ENCODE results near the gene WDR54. TPM values are rescaled to one million over a fixed set of nuclear protein-coding genes. Genes with fewer than 3 reads are reported as not detected.
"Not testable (repeated sequence)": the region's sequence is repeated elsewhere in the genome, so short reads cannot be mapped to it uniquely, and the experiment has no call there.

The WDR54 gene
- total RNA-seq, 3 donors from 2014 or later: 29.1 to 32.1 (median 31.3) TPM

DNA sequence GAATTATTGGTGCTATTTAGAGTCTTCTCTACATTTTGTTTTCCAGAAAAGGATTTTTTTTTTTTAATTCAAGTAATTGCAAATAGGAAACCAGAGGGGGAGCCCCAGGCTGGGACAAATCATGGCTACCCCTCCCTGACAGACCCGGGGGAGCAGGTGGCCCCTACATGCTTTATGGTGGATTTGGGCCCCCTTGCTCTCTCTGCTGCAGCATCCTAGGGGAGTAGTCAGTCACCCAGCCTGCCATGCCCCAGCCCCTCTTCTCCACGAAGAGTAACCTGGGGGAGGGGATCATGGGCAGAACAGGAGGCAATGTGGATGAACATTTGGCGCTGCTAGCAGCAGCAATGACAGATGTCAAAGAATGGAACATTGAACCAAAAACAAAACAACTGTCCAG, 4.8 kb upstream of the WDR54 start:
- no peak for ATAC-seq
- H3K36me3 Mint-ChIP-seq (ENCODE audit: insufficient read depth): no peaks in the 10 kb centered on the region
- H3K4me1 Mint-ChIP-seq (ENCODE audit: low read depth): peaks cover 31% of the 10 kb centered on the region
- no peak for DNase-seq
- peaks cover 11% of the 10 kb centered on the region for H3K27me3 Mint-ChIP-seq (ENCODE audit: low read depth)
- H3K4me3 Mint-ChIP-seq: no peak overlapping the region
- no peaks in the 10 kb centered on the region for H3K9me3 Mint-ChIP-seq

DNA sequence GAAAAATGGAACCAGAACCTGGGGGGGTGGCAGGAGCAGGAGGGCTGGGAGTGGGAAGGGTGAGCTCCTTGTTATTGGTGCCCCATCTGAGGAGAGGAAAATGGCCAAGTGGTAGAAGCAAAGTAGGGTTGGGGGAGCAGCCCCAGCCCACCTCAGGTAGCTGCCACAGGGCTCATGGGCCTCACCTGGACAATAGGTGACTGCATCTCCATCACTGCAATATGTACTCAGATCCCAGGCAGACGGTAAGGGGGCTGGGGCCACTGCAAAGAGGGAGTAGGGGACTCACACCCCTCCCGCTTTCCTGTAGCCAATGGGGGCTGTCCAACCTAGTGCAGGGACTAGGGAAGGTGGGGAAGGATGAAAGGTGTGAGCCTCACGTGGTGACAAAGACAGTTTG, 4.3 kb upstream of the WDR54 start:
- Mint-ChIP-seq H3K4me3 (no peak overlapping the region), H3K9me3 (no peaks in the 10 kb centered on the region), H3K4me1 (ENCODE audit: low read depth) (peaks cover 35% of the 10 kb centered on the region), H3K27me3 (ENCODE audit: low read depth) (peaks cover 11% of the 10 kb centered on the region), H3K36me3 (ENCODE audit: insufficient read depth) (no peaks in the 10 kb centered on the region)
- ATAC-seq (no peak), DNase-seq (no peak)

DNA sequence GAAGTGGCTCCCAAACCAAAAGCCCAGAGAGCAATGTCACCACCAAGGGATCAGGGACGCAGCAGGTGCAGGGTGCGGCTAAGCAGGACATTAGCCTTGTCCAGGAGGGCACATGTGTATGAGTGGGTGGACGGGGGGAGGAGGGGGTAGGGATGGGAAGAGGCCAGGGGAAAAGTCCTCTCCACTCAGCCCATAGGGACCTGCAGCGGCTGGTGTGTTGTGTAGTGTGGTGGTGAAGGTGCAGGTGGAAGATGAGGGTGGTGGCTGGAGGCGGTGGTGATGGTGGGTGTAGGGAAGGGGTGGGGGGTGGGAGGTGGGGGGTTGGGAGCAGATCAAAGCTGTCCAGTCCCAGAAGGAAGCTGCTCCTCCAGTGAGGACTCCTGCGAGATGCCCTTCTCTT, 3.8 kb upstream of the WDR54 start:
- peaks cover 41% of the 10 kb centered on the region for H3K4me1 Mint-ChIP-seq (ENCODE audit: low read depth)

DNA sequence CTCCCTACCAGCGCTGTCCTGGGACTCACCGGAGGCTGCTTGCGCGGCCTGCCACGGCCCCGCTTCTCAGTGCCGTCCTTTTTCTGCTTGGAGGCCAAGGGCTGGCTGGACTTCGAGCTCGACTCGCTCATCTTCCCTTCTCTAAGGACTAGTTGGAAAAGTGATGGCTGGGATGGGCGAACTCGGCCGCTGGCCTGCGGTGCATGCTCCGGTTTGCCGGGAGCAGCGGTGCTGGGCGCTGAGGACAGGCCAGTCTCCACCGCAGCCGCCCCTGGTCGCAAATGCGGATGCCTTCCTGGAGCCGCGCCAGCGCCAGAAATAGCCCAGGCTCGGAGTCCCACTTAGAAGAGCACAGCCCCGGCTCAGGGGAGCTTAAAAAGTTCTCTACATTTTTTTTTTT, 3.2 kb upstream of the WDR54 start:
- no peaks in the 10 kb centered on the region for H3K9me3 Mint-ChIP-seq
- no peak for ATAC-seq
- DNase-seq: no peak
- H3K4me3 Mint-ChIP-seq: no peak overlapping the region
- H3K4me1 Mint-ChIP-seq (ENCODE audit: low read depth): peaks cover 43% of the 10 kb centered on the region
- no peaks in the 10 kb centered on the region for H3K36me3 Mint-ChIP-seq (ENCODE audit: insufficient read depth)
- H3K27me3 Mint-ChIP-seq (ENCODE audit: low read depth): peaks cover 7% of the 10 kb centered on the region

More for the DNA sequence above, 3.8 kb upstream of the WDR54 start:
- no peak for DNase-seq
- Mint-ChIP-seq H3K4me3 (no peak overlapping the region), H3K36me3 (ENCODE audit: insufficient read depth) (no peaks in the 10 kb centered on the region), H3K27me3 (ENCODE audit: low read depth) (peaks cover 9% of the 10 kb centered on the region), H3K9me3 (no peaks in the 10 kb centered on the region)
- no peak for ATAC-seq

DNA sequence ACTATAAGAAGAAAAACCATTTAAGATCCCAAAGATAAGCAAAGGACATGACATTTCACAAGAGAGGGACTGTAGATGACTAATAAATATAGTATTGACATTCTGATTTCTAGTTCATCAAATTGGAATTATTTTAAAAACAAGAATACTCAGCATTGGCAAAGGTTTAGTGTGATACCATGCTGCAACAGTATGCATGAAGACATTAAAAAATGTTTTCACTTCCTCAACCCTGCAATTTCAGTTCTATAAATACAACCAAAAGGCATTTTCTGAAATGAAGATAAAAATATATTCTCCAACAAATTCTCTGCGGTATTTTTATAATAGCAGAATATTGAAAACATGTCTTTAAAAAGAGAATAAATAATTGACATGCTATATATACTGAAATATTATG, 2.2 kb upstream of the WDR54 start:
- H3K27me3 Mint-ChIP-seq (ENCODE audit: low read depth): peaks cover 2% of the 10 kb centered on the region
- H3K36me3 Mint-ChIP-seq (ENCODE audit: insufficient read depth): no peaks in the 10 kb centered on the region
- no peaks in the 10 kb centered on the region for H3K9me3 Mint-ChIP-seq
- ATAC-seq (no peak), DNase-seq (no peak)
- H3K4me3 Mint-ChIP-seq: no peak overlapping the region
- H3K4me1 Mint-ChIP-seq (ENCODE audit: low read depth): peaks cover 38% of the 10 kb centered on the region

DNA sequence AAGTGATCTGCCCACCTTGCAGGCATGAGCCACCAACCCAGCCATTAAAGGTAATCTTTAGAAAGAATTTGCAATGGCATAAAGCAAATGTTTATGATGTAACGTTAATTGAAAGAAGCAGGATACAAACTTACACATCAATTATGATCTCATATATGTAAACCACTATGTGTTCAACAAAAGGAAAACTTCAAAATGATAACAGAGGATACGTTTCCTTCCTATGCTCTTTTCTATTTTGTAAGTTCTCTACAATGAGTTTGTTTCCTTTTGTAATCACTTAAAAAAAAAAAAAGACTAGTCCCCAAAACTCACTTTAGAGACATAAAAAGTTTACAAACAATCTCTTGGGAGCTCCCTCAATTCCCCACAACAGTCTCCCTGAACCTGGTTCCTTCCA, 1.5 kb upstream of the WDR54 start:
- H3K9me3 Mint-ChIP-seq: no peaks in the 10 kb centered on the region
- peak overlapping the region; percentile 33 for H3K4me3 Mint-ChIP-seq
- H3K27me3 Mint-ChIP-seq (ENCODE audit: low read depth): no peaks in the 10 kb centered on the region
- H3K4me1 Mint-ChIP-seq (ENCODE audit: low read depth): peaks cover 36% of the 10 kb centered on the region
- DNase-seq (no peak), ATAC-seq (no peak)
- peaks cover 2% of the 10 kb centered on the region for H3K36me3 Mint-ChIP-seq (ENCODE audit: insufficient read depth)

DNA sequence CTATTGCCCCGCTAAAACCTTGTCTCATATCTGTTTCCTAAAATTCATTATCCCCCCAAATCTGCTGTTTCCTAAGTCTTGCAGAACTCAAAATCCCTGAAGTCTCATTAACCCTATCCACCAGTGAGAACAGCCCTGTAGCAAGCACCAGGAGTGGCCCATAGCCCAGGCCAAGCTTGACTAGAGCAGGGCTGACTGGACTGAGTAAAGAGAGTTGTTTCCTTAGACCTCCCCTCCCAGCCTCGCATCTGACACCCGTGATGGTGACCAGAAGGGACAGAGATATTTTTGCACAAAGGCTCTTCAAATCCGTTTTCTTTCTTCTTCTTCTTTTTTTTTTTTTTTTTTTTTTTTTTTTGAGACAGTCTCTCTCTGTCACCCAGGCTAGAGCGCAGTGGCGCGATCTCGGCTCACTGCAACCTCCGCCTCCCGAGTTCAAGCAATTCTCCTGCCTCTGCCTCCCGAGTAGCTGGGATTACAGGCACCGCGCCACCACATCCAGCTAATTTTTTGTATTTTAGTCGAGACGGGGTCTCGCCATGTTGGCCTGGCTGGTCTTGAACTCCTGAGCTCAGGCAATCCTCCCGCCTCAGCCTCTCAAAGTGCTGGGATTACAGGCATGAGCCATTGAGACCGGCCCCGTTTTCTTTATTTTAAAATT, 957 bp upstream of the WDR54 start:
- not testable (repeated sequence) for H3K36me3 Mint-ChIP-seq (ENCODE audit: insufficient read depth); H3K9me3 Mint-ChIP-seq; ATAC-seq; DNase-seq; H3K27me3 Mint-ChIP-seq (ENCODE audit: low read depth)
- peaks cover 33% of the 10 kb centered on the region for H3K4me1 Mint-ChIP-seq (ENCODE audit: low read depth)
- peak overlapping the region; percentile 91 for H3K4me3 Mint-ChIP-seq

DNA sequence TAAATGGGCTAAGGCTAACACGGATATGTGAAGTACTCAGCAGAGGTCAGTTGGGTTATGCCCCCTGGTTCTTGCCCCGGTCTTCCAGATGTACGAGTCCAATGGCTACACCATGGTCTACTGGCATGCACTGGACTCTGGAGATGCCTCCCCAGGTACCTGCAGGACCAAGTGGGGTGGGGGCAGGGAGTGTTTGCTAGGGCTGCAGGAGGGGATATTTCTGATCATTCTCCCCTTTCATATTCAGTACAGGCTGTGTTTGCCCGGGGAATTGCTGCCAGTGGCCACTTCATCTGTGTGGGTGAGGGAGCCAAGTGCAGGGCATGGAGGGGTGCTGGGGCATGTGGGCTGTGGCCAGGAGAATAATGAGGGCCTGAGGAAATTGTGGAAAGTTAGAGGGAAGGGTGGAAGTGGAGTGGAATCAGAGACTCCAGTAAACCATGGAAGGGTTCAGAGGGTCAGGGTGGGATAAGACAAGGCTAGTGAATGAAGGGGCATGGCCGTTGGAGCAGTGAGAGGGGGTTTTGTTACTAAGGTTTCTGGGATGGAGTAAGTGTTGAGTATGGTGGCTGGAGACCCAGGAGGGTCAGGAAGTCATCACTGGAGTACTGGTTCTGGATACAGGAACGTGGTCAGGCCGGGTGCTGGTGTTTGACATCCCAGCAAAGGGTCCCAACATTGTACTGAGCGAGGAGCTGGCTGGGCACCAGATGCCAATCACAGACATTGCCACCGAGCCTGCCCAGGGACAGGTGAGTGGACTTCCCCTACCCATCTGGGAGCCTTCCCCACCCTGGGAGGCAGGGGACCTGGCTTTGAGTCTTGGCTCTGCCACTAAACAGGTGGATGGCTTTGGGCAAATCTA, 1.9 kb downstream of the WDR54 start:
- H3K27me3 Mint-ChIP-seq (ENCODE audit: low read depth): no peaks in the 10 kb centered on the region
- no peak for ATAC-seq
- no peaks in the 10 kb centered on the region for H3K9me3 Mint-ChIP-seq
- peaks cover 6% of the 10 kb centered on the region for H3K36me3 Mint-ChIP-seq (ENCODE audit: insufficient read depth)
- H3K4me1 Mint-ChIP-seq (ENCODE audit: low read depth): peaks cover 26% of the 10 kb centered on the region
- no peak for DNase-seq
- peak overlapping the region; percentile 91 for H3K4me3 Mint-ChIP-seq

DNA sequence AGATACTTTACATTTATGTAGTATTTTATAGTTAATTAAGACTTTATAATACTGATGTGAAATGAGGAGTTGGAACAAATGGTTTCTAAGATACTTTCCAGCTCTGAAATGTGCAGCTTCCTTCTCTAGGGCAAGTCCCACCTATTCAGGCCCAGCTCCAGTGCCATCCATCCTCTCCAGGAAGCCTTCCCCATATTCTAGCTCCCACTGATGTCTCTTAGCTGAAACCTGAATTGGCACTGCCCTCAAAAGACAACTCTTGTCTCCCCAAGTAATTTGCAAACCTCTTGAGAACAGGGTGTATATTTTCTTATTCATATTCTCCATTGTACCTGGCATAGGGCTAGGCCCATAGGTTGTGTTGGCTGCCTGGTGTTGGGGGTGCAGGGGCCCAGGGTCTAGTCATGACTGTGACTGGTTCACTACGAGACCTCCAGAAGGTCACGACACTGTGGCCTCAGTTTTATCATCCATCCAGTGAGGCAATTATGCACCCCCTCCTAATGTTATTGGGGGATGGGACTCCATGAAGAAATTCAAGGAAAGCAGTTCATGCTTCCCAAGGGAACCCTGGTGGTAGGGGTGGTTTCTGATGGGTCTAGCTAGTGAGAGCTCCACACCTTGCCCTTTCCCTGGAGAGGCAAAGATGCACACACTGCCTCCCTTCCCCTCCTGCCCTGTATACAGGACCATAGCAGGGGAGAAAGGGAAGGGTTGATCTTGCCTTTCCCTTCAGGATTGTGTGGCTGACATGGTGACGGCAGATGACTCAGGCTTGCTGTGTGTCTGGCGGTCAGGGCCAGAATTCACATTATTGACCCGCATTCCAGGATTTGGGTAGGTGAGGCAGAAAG, 2.8 kb downstream of the WDR54 start:
- Mint-ChIP-seq H3K4me1 (ENCODE audit: low read depth) (peaks cover 26% of the 10 kb centered on the region), H3K4me3 (no peak overlapping the region), H3K9me3 (no peaks in the 10 kb centered on the region), H3K36me3 (ENCODE audit: insufficient read depth) (peaks cover 6% of the 10 kb centered on the region), H3K27me3 (ENCODE audit: low read depth) (no peaks in the 10 kb centered on the region)
- ATAC-seq: no peak
- no peak for DNase-seq

DNA sequence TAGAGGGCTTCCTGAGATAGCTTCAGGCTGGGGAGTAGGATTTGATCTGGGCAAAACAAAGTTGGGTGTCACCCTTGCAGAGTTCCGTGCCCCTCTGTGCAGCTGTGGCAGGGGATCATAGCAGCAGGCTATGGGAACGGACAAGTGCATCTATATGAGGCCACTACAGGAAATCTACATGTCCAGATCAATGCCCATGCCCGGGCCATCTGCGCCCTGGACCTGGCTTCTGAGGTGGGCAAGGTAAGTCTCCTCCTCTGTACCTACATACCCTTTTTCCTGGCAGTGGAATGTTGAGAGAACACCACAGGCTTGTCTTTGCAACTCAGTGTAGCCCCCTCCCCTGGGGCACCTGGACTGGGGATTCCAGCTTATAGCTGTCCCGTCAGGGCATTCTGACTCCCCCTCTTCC, 3.5 kb downstream of the WDR54 start:
- ATAC-seq (no peak), DNase-seq (no peak)
- H3K4me3 Mint-ChIP-seq: no peak overlapping the region
- peaks cover 6% of the 10 kb centered on the region for H3K36me3 Mint-ChIP-seq (ENCODE audit: insufficient read depth)
- H3K4me1 Mint-ChIP-seq (ENCODE audit: low read depth): peaks cover 24% of the 10 kb centered on the region
- no peaks in the 10 kb centered on the region for H3K9me3 Mint-ChIP-seq
- H3K27me3 Mint-ChIP-seq (ENCODE audit: low read depth): no peaks in the 10 kb centered on the region

DNA sequence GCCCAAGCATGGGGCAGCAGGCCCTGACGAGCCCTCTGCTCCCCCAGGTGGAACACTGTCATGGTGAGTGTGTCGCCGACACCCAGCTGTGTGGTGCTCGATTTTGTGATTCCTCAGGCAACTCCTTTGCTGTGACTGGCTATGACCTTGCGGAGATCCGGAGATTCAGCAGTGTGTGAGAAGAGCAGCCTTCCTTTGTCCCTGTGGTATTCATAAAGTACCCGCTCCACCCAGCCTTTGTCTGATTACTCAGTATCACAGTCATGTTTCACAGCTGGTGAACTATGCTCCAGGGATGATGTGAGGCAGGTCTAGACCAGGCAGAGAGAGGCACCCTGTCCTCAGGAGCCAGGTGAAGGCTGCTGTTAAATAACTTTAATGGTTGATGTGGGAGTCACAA, 4.0 kb downstream of the WDR54 start:
- H3K9me3 Mint-ChIP-seq: no peaks in the 10 kb centered on the region
- no peak overlapping the region for H3K4me3 Mint-ChIP-seq
- no peaks in the 10 kb centered on the region for H3K27me3 Mint-ChIP-seq (ENCODE audit: low read depth)
- ATAC-seq: no peak
- peaks cover 6% of the 10 kb centered on the region for H3K36me3 Mint-ChIP-seq (ENCODE audit: insufficient read depth)
- peaks cover 19% of the 10 kb centered on the region for H3K4me1 Mint-ChIP-seq (ENCODE audit: low read depth)
- DNase-seq: no peak

DNA sequence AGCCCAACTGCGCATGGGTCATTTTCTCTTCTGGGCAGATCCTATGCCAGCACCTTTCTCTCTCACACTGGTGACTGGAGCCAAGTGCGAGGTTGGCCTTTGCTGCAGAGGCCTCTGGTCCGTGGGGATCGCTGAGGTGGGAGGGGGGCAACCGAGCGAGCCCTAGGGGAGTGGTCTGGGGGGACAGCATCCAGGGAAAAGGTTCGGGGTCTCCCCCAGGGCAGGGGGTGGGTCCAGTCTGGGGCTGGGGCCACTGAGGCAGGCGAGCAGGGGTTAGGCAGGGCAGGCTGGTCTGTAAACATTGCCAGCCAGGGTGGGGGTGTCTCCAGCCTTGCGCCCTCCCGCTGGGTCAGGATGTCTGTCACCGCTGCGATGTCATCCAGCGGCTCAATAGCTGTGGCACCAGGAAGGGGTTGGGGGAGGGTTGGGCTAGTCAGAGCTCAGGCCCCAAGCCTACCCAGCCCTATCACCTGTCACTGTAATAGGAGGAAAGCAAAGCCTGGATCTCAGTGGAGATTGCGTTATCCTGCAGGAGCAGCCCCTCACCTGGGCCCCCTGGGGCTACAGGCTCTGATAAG, 4.7 kb downstream of the WDR54 start:
- DNase-seq: no peak
- no peak for ATAC-seq
- Mint-ChIP-seq H3K27me3 (ENCODE audit: low read depth) (no peaks in the 10 kb centered on the region), H3K4me3 (no peak overlapping the region), H3K4me1 (ENCODE audit: low read depth) (peaks cover 14% of the 10 kb centered on the region), H3K36me3 (ENCODE audit: insufficient read depth) (peaks cover 6% of the 10 kb centered on the region), H3K9me3 (no peaks in the 10 kb centered on the region)

DNA sequence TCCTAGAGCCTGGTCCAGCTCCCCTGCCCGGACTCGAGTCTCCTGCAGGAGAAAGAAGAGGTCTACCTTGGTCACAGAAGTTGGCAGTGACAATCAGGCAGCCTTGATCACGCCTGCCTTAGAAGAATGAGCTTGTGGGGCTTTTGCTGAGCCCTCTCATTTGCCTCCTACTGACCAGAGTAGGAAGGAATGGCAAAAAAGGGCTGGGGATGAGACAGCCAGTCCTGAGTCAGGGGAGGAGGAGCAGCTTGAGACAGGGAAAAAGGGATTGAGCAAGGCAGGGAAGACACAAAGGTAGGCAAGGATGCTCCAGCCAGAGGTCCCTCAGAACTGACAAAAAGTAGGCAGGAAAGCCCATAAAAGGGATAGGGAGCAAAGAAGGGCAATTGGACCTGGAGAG, 6.0 kb downstream of the WDR54 start:
- Mint-ChIP-seq H3K27me3 (ENCODE audit: low read depth) (no peaks in the 10 kb centered on the region), H3K4me1 (ENCODE audit: low read depth) (peaks cover 5% of the 10 kb centered on the region), H3K9me3 (no peaks in the 10 kb centered on the region)

DNA sequence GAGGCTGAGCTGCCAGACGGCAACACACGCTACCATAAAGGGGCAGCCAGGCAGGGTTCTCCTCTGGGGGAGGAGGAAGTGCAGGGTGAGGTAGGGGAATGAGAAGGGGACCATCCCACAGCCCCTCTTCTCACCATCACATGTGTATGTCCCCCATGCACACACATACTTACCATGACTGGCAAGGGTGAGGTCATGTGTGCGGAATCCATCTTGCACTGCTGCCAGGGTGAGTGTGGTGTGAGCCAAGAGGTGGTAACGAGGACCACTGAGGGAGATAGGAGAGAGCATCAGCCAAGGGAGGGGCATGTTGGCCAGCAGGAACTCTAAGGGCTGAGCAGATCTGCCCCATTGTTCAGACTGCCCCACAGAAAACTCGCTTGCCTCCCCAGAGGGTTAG, 7.1 kb downstream of the WDR54 start:
- Mint-ChIP-seq H3K4me1 (ENCODE audit: low read depth) (no peaks in the 10 kb centered on the region), H3K27me3 (ENCODE audit: low read depth) (no peaks in the 10 kb centered on the region), H3K4me3 (no peak overlapping the region), H3K36me3 (ENCODE audit: insufficient read depth) (peaks cover 6% of the 10 kb centered on the region), H3K9me3 (no peaks in the 10 kb centered on the region)
- no peak for DNase-seq
- ATAC-seq: no peak

More for the DNA sequence above, 6.0 kb downstream of the WDR54 start:
- ATAC-seq (no peak), DNase-seq (no peak)
- H3K36me3 Mint-ChIP-seq (ENCODE audit: insufficient read depth): peaks cover 6% of the 10 kb centered on the region
- H3K4me3 Mint-ChIP-seq: no peak overlapping the region

Data from activated T-cell treated with anti-CD3 and anti-CD28 coated beads, Interleukin-2, amount 50 U/mL, for 4 hours (primary cell).